ENCODE results near the gene TSPYL6. TPM values are rescaled to one million over a fixed set of nuclear protein-coding genes. Genes with fewer than 3 reads are reported as not detected.

The TSPYL6 gene
- total RNA-seq, 4 donors from 2014 or later: 0.31 TPM; not detected in 3

- ATAC-seq: peak; percentile 31
- 48 to 50% methylated on average over 4 of the region's 4 CpGs for WGBS, 2 donors (ENCODE audit: low coverage in 1 of 2)
These were observed 22.0 kb downstream of the TSPYL6 start for GRCh38 chr2:54233832-54234649.

GRCh38 chr2:54228945-54229344 lies 27.1 kb downstream of the TSPYL6 start:
- H3K4me3 ChIP-seq: no peak overlapping the region
- 54 to 100% methylated on average over 1 to 2 of the region's 2 CpGs for WGBS, 2 donors (ENCODE audit: low coverage in 1 of 2)
- peak overlapping the region in 1 of 4 donors; percentile 1 for H3K27ac ChIP-seq
- H3K27me3 ChIP-seq: no peaks in the 10 kb centered on the region
- H3K36me3 ChIP-seq: no peaks in the 10 kb centered on the region
- H3K4me1 ChIP-seq: peaks cover 4 to 38% (median 12%) of the 10 kb centered on the region in 3 donors
- no peaks in the 10 kb centered on the region for H3K9me3 ChIP-seq
- TF ChIP-seq CTCF (IDR thresholded peaks at IDR 0.05): no peak
- TF ChIP-seq POLR2AphosphoS5 (IDR thresholded peaks at IDR 0.05): peak; percentile 15
- peak; percentile 69 for ATAC-seq

More at GRCh38 chr2:54233832-54234649, 22.0 kb downstream of the TSPYL6 start:
- Histone ChIP-seq H3K4me1 (peaks cover 0 to 4% (median 0%) of the 10 kb centered on the region in 3 donors), H3K36me3 (no peaks in the 10 kb centered on the region), H3K9me3 (no peaks in the 10 kb centered on the region), H3K27ac (no peak overlapping the region), H3K4me3 (no peak overlapping the region), H3K27me3 (no peaks in the 10 kb centered on the region)
- no peak for TF ChIP-seq POLR2A (IDR thresholded peaks at IDR 0.05)
- no peak for TF ChIP-seq EP300 (IDR thresholded peaks at IDR 0.05)
- no peak for TF ChIP-seq POLR2AphosphoS5 (IDR thresholded peaks at IDR 0.05)
- no peak for TF ChIP-seq CTCF (IDR thresholded peaks at IDR 0.05)

GRCh38 chr2:54227798-54228197 lies 28.2 kb downstream of the TSPYL6 start:
- Histone ChIP-seq H3K36me3 (no peaks in the 10 kb centered on the region), H3K9me3 (no peaks in the 10 kb centered on the region), H3K4me3 (no peak overlapping the region), H3K27ac (no peak overlapping the region), H3K4me1 (peaks cover 4 to 38% (median 12%) of the 10 kb centered on the region in 3 donors), H3K27me3 (no peaks in the 10 kb centered on the region)
- ATAC-seq: no peak
- TF ChIP-seq EP300 (IDR thresholded peaks at IDR 0.05): no peak
- TF ChIP-seq CTCF (IDR thresholded peaks at IDR 0.05): no peak

- no peaks in the 10 kb centered on the region for H3K27me3 ChIP-seq
- peaks cover 4 to 38% (median 12%) of the 10 kb centered on the region in 3 donors for H3K4me1 ChIP-seq
- TF ChIP-seq EP300 (IDR thresholded peaks at IDR 0.05) (no peak), POLR2AphosphoS5 (IDR thresholded peaks at IDR 0.05) (no peak)
- H3K9me3 ChIP-seq: no peaks in the 10 kb centered on the region
- H3K4me3 ChIP-seq: no peak overlapping the region
- no peaks in the 10 kb centered on the region for H3K36me3 ChIP-seq
- WGBS, 2 donors (ENCODE audit: low coverage in 1 of 2): 33 to 71% methylated on average over 2 of the region's 2 CpGs
- peak overlapping the region in 1 of 4 donors; percentile 16 for H3K27ac ChIP-seq
- ATAC-seq: no peak
These were observed 29.8 kb downstream of the TSPYL6 start for GRCh38 chr2:54226260-54226659.

GRCh38 chr2:54224997-54225396 lies 31.0 kb downstream of the TSPYL6 start:
- TF ChIP-seq POLR2A (IDR thresholded peaks at IDR 0.05) (no peak), POLR2AphosphoS5 (IDR thresholded peaks at IDR 0.05) (no peak), EP300 (IDR thresholded peaks at IDR 0.05) (no peak), CTCF (IDR thresholded peaks at IDR 0.05) (no peak)
- ATAC-seq: no peak
- H3K4me3 ChIP-seq: no peak overlapping the region
- no peak overlapping the region for H3K27ac ChIP-seq
- no peaks in the 10 kb centered on the region for H3K27me3 ChIP-seq
- peaks cover 4 to 38% (median 12%) of the 10 kb centered on the region in 3 donors for H3K4me1 ChIP-seq
- 58 to 71% methylated on average over 2 of the region's 2 CpGs for WGBS, 2 donors (ENCODE audit: low coverage in 1 of 2)
- H3K9me3 ChIP-seq: no peaks in the 10 kb centered on the region
- no peaks in the 10 kb centered on the region for H3K36me3 ChIP-seq
